ENCODE results near the gene ZBTB33. TPM values are rescaled to one million over a fixed set of nuclear protein-coding genes. Genes with fewer than 3 reads are reported as not detected.

Gene ZBTB33
- total RNA-seq, result 12.0 and 17.3 TPM in 2 replicates

GRCh38 chrX:120250522-120251271, at the start of gene ZBTB33:
ZBTB33 (plus strand) TSS chrX:120250812; CDS start chrX:120253416, 2,604 bp downstream.

Other genes with a start within 250 kb of the ZBTB33 start
- gene RHOXF2B, start 173.1 kb upstream of the ZBTB33 start, total RNA-seq, result under 0.01 TPM in 1 of 2 replicates, not detected in the other
- gene RHOXF1, start 134.9 kb upstream of the ZBTB33 start, total RNA-seq, result not detected in 2 replicates
- not detected in 2 replicates for gene RHOXF2, start 92.2 kb upstream of the ZBTB33 start, total RNA-seq
- gene TMEM255A, start 60.6 kb downstream of the ZBTB33 start, total RNA-seq, result 0.21 TPM in 1 of 2 replicates, not detected in the other
- gene ATP1B4, start 111.3 kb downstream of the ZBTB33 start, total RNA-seq, result not detected in 2 replicates
- gene LAMP2, start 218.5 kb downstream of the ZBTB33 start, total RNA-seq, result 151 and 178 TPM in 2 replicates